K562 (cell line): ENCODE measurements around the gene MMP20. TPM values are rescaled to one million over a fixed set of nuclear protein-coding genes. Genes with fewer than 3 reads are reported as not detected.

ENCODE experiments used
- ATAC-seq: fragments of 200-7000 bp; cut with Tn5 transposase; 3 replicates; pipeline ENCODE4 v1.9.1; 2020; ENCODE audit warnings: moderate library complexity
- BruUV-seq: library from RNA; stranded (reverse); fragments of 400-500 nt; replicated peaks from 2 replicates; lab custom pipeline; 2021; lab: Mats Ljungman, UMichigan
- CTCF ChIA-PET: fragments of 300-600 bp; formaldehyde crosslinking; extraction: SDS; loops from one replicate; lab custom pipeline; 2021; ENCODE audit warnings: low intra/inter-chr PET ratio; lab: Yijun Ruan, JAX
- POLR2A ChIA-PET: fragments of 300-600, 350-650 bp; sonication (Branson Sonifier 250); formaldehyde crosslinking; extraction: SDS; loops from one replicate; lab custom pipeline; 2021; ENCODE audit warnings: antibody characterized with exemption, inconsistent platforms; lab: Yijun Ruan, JAX
- DNase-seq, 4 experiments: peaks; one replicate each; pipeline versions ENCODE4 v3.0.0 to v3.0.0-alpha.2; 2011 to 2018; ENCODE audit warnings: low spot score in 3 of 4, mixed read lengths in 3 of 4; ENCODE audit errors: extremely low read depth in 1 of 4
- FAIRE-seq: peaks from 2 replicates; lab custom pipeline; 2011; peaks lifted over from hg19 to GRCh38; lab: Jason Lieb, UNC
- H2AFZ ChIP-seq: 2 replicates; pipeline ENCODE4 v1.6.0; 2011; ENCODE audit warnings: low read depth, low read length, control low read depth, inconsistent platforms
- H3K27ac ChIP-seq: fragments of 200-600 bp; 3 replicates; pipeline ENCODE4 v1.8.0; 2011; ENCODE audit warnings: low read depth, mild to moderate bottlenecking, control low read depth, inconsistent platforms, low read length, moderate library complexity, mixed read lengths; ENCODE audit errors: extremely low read depth
- H3K27me3 ChIP-seq, 2 experiments: fragments of 300-600 bp in 1 of 2; 2 replicates in 1 of 2; 3 replicates in 1 of 2; pipeline versions ENCODE4 v1.6.0 to v1.8.0; 2011; ENCODE audit warnings: inconsistent platforms in 2 of 2, low read length in 2 of 2, mild to moderate bottlenecking in 1 of 2, mixed read lengths in 1 of 2, moderate library complexity in 1 of 2; ENCODE audit not compliant: control insufficient read depth in 2 of 2, insufficient read depth in 2 of 2
- H3K36me3 ChIP-seq: fragments of 300-600 bp; 3 replicates; pipeline ENCODE4 v1.8.0; 2011; ENCODE audit warnings: mild to moderate bottlenecking, low read length, inconsistent platforms; ENCODE audit not compliant: control insufficient read depth, insufficient read depth
- H3K4me1 ChIP-seq, 2 experiments: fragments of 200-600 bp in 1 of 2; replicated peaks in 1 of 2; 2 replicates in 1 of 2; 3 replicates in 1 of 2; pipeline versions ENCODE4 v1.5.1 to v1.8.0; 2011; ENCODE audit warnings: inconsistent platforms in 2 of 2, low read length in 2 of 2, mild to moderate bottlenecking in 1 of 2, mixed read lengths in 1 of 2, moderate library complexity in 1 of 2; ENCODE audit not compliant: control insufficient read depth in 2 of 2, insufficient read depth in 2 of 2
- H3K4me2 ChIP-seq: 2 replicates; pipeline ENCODE4 v1.6.1; 2011; ENCODE audit warnings: low read length, control low read depth, inconsistent platforms, mixed read lengths; ENCODE audit not compliant: insufficient read depth
- H3K4me3 ChIP-seq: fragments of 200-600 bp; sonication (generic), shearing (Covaris generic); 2 replicates; pipeline ENCODE4 v1.5.1; 2016; ENCODE audit warnings: control low read depth, inconsistent platforms
- H3K79me2 ChIP-seq: fragments of 200-600 bp; 3 replicates; pipeline ENCODE4 v1.8.0; 2011; ENCODE audit warnings: low read length, inconsistent platforms; ENCODE audit not compliant: control insufficient read depth, insufficient read depth
- H3K9ac ChIP-seq, 2 experiments: 2 replicates each; pipeline versions ENCODE4 v1.6.0 to v1.6.1; 2011; ENCODE audit warnings: low read depth in 2 of 2, low read length in 2 of 2, control low read depth in 1 of 2, inconsistent platforms in 1 of 2, mild to moderate bottlenecking in 1 of 2, mixed read lengths in 1 of 2; ENCODE audit not compliant: insufficient read depth in 1 of 2
- H3K9me1 ChIP-seq: one replicate; pipeline ENCODE4 v1.6.0; 2011; ENCODE audit warnings: inconsistent platforms, mild to moderate bottlenecking, low read length, moderate library complexity; ENCODE audit not compliant: control insufficient read depth, insufficient read depth
- H3K9me3 ChIP-seq: replicated peaks from 2 replicates; pipeline ENCODE4 v1.5.1; 2011; ENCODE audit warnings: low read depth, low read length, inconsistent platforms; ENCODE audit not compliant: control insufficient read depth, insufficient read depth
- H4K20me1 ChIP-seq: replicated peaks from 2 replicates; pipeline ENCODE4 v1.6.1; 2011; ENCODE audit warnings: low read length, inconsistent platforms, mixed read lengths; ENCODE audit not compliant: control insufficient read depth, insufficient read depth
- FIP1L1 ChIP-seq: fragments of 200-400 bp; formaldehyde crosslinking; IDR thresholded peaks from 2 replicates; pipeline ENCODE4 v1.6.1; 2018; ENCODE audit warnings: mild to moderate bottlenecking, low read depth, low read length; ENCODE audit not compliant: poor library complexity, severe bottlenecking
- FOSL1 ChIP-seq: fragments of 200-800 bp; sonication (Bioruptor generic); conservative IDR thresholded peaks from 2 replicates; pipeline ENCODE4 v1.6.1; 2016; ENCODE audit warnings: missing genetic modification characterization, missing compliant biosample characterization
- FOXK2 ChIP-seq, 2 experiments: fragments of 450-650 bp; IDR thresholded peaks in 1 of 2; conservative IDR thresholded peaks in 1 of 2; 2 replicates each; pipeline ENCODE4 v1.6.1; 2016; ENCODE audit warnings: low read depth in 2 of 2, mild to moderate bottlenecking in 1 of 2
- ZBTB40 ChIP-seq, 2 experiments: fragments of 450-650 bp in 1 of 2; sonication (generic) in 1 of 2; formaldehyde crosslinking in 1 of 2; IDR thresholded peaks; 2 replicates each; pipeline versions ENCODE4 v1.7.1 to v1.9.0; 2016 to 2022; ENCODE audit warnings: inconsistent platforms in 1 of 2, mild to moderate bottlenecking in 1 of 2, missing genetic modification reagents in 1 of 2
- WGBS: fragments of 100-300 bp; shearing (Covaris generic); methylation state at CpG from one replicate; pipeline ENCODE4 v1.1.6; 2016; ENCODE audit warnings: low coverage, mixed read lengths; ENCODE audit not compliant: insufficient coverage; ENCODE audit errors: missing lambda C conversion rate; 5-methylcytosine and 5-hydroxymethylcytosine counted together
- in situ Hi-C: fragments of 300-500 bp; cut with MboI; formaldehyde crosslinking; loops from 4 replicates; pipeline ENCODE4 v1.15.0; 2018; ENCODE audit warnings: inconsistent platforms, mixed read lengths
- intact Hi-C: fragments of 100-400 bp; cut with micrococcal nuclease; formaldehyde crosslinking; loops from 2 replicates; pipeline ENCODE4 v1.14.2; 2022
- polyA plus RNA-seq, 8 experiments: library from polyadenylated mRNA; depleted of rRNA in 4 of 8; stranded (reverse) in 5 of 8; unstranded in 3 of 8; fragments of >200 nt; fragmentation: Nextera tagmentation in 2 of 8; fragmentation: Illumina TruSeq in 1 of 8; extraction: Ambion mirVana in 2 of 8; extraction: Trizol in 1 of 8; gene quantifications; 2 replicates each; pipeline versions ENCODE4 v1.2.1 to v1.2.3, GENCODE V29; 2011 to 2014; ENCODE audit warnings: inconsistent platforms in 1 of 8, missing spikeins in 1 of 8
- total RNA-seq, 7 experiments: library from RNA; depleted of rRNA in 6 of 7; stranded (reverse); fragments of >200 nt in 6 of 7; fragmentation: Illumina TruSeq in 2 of 7; extraction: Trizol in 2 of 7; gene quantifications; 2 replicates each; pipeline versions ENCODE4 v1.2.1 to v1.2.3, GENCODE V29; 2011 to 2021; ENCODE audit warnings: low replicate concordance in 1 of 7
- TF ChIP-seq, protein P1 (sequence below): fragments of 450-650 bp; IDR thresholded peaks from 2 replicates; pipeline ENCODE4 v1.6.1; 2016

MMP20 gene
- total and polyA plus RNA-seq, 9 of the 15 experiments (the other 6 are each of a cell fraction or from before 2014, with no cell fraction given): not detected

DNA sequence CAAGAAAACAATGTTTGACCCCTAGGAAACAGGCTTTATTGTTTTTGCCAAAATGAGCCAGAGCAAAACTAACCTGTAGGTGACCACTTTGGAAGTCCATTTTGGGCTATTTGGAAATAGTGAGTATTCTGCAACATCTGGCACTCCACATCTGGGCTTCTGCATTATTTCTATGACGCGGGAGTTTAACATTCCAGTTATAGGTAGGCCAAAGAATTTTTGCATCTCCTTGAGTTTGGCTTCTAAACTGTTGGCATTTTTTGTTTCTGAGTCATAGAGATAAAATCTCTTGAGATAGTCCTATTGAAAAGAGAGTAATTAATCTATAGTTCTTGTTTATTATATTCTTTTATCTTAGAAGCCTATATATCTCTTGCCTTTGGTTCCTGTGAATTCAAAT lies 97.4 kb downstream of the MMP20 start:
- WGBS: 0% methylated on average over 2 of the region's 2 CpGs
- no TSS peak for BruUV-seq
- Histone ChIP-seq H2AFZ (no peak overlapping the region), H3K36me3 (no peaks in the 10 kb centered on the region), H3K4me2 (no peak overlapping the region), H3K9me3 (no peaks in the 10 kb centered on the region), H3K27me3 (no peaks in the 10 kb centered on the region; a peak in 2 of 5 replicates), H3K79me2 (no peaks in the 10 kb centered on the region), H3K9ac (no peak overlapping the region), H3K4me3 (no peak overlapping the region), H3K4me1 (no peaks in the 10 kb centered on the region), H4K20me1 (no peaks in the 10 kb centered on the region), H3K9me1 (no peaks in the 10 kb centered on the region), H3K27ac (no peak overlapping the region)
- POLR2A ChIA-PET: no interaction called here
- CTCF ChIA-PET: no interaction called here
- intact Hi-C loops (no loop called here), in situ Hi-C loops (no loop called here)
- FAIRE-seq (no peak), DNase-seq (no peak), ATAC-seq (no peak)
- TF ChIP-seq FOSL1 (tag) (peak; percentile 23; the same call in 1 of the 2 replicates), FIP1L1 (no peak)

DNA sequence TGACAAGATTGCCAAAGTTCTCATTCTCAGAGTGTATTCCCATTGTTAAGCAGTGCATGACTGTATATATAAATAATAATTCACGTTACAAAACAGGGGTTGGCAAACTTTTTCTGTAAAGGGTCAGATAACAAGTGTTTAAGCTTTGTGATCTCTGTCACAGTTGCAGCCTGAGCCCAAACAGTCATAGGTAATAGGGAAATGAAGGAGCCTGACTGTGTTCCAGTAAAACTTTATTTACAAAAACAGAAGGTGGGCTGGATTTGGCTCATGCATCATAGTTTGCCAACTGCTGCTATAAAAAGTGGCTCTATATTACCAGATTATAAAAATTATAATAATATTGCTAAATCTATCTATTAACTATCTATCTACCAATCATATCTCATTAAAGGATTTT lies 98.1 kb downstream of the MMP20 start:
- POLR2A ChIA-PET: no interaction called here
- Histone ChIP-seq H3K4me3 (no peak overlapping the region), H3K9me1 (no peaks in the 10 kb centered on the region), H3K9me3 (no peaks in the 10 kb centered on the region), H3K4me1 (no peaks in the 10 kb centered on the region), H4K20me1 (no peaks in the 10 kb centered on the region), H3K27me3 (no peaks in the 10 kb centered on the region; a peak in 2 of 5 replicates), H3K36me3 (no peaks in the 10 kb centered on the region), H2AFZ (no peak overlapping the region), H3K9ac (no peak overlapping the region)
- CTCF ChIA-PET: no interaction called here
- intact Hi-C loops: no loop called here
- 0% methylated on average over 1 of the region's 1 CpG for WGBS
- no peak for FAIRE-seq
- no TSS peak for BruUV-seq
- TF ChIP-seq, protein P1, sequence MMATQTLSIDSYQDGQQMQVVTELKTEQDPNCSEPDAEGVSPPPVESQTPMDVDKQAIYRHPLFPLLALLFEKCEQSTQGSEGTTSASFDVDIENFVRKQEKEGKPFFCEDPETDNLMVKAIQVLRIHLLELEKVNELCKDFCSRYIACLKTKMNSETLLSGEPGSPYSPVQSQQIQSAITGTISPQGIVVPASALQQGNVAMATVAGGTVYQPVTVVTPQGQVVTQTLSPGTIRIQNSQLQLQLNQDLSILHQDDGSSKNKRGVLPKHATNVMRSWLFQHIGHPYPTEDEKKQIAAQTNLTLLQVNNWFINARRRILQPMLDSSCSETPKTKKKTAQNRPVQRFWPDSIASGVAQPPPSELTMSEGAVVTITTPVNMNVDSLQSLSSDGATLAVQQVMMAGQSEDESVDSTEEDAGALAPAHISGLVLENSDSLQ: no peak
- TF ChIP-seq FOXK2 (conservative IDR thresholded peaks at IDR 0.05 in 1 of 2, IDR thresholded peaks at IDR 0.05 in 1 of 2; ENCODE audit: low read depth in 2 of 2) (no peak), ZBTB40 (IDR thresholded peaks at IDR 0.05) (peak; percentile 23; the same call in 1 of the 2 replicates), ZBTB40 (CRISPR knock-in tag; IDR thresholded peaks at IDR 0.05) (no peak)
- TF ChIP-seq, all 486 proteins: peak for 1
- no peak for ATAC-seq
- Histone ChIP-seq H3K79me2 (no peaks in the 10 kb centered on the region), H3K27ac (no peak overlapping the region), H3K4me2 (no peak overlapping the region)
- in situ Hi-C loops: no loop called here
- no peak for DNase-seq
